ENCODE data around the gene PRPH2. TPM values are rescaled to one million over a fixed set of nuclear protein-coding genes. Genes with fewer than 3 reads are reported as not detected.

PRPH2 gene
- total and polyA plus RNA-seq, 10 of the 15 experiments (the other 5 are each of a cell fraction or from before 2014, with no cell fraction given): 0.08 TPM; not detected in 9

DNA sequence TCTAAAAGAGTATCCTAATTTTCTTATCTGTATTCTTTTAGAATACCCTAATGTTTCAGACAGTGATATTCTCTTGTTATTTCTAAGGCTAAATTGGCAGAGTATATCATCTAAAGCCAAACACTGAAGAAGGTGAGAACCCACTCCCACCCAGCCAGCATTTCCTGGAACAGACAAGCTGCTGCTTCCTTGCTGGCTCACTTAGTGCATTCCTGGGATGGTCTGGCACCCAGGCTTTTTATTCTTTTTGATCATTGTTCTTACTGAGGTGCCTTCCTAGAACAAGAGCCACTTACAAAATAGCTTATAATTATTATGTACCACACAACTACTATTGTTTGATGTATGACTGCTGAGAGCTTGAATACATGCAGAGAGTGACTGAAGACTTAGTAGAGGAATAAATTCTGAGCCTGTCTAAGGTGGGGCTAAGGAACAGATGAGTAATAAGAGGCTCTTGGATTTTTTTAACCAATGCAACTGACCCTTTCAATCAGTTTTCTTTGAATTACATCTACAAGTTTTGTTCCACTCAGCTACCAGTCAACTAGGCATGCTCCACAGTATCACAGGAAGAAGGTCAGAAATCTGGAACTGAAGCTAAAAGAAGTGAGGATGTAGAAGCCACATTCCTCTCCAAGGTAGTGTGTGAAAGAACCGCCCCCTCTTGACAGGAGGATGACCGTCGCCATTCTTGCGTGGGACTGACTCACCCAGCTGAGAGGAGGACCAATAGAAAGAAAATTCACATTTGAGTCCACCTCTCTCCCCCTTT, 30.1 kb downstream of the PRPH2 start:
- H3K4me2 ChIP-seq (ENCODE audit: control insufficient read depth, insufficient read depth): no peak overlapping the region
- H3K36me3 ChIP-seq (ENCODE audit: control insufficient read depth in 2 of 2, insufficient read depth in 2 of 2, low read length in 1 of 2): peaks cover 6 to 22% of the 10 kb centered on the region in 2 experiments; a peak in 3 of 4 replicates
- in situ Hi-C loops (cut with MboI) (no loop called here), intact Hi-C loops (cut with micrococcal nuclease; ENCODE audit: unreplicated experiment) (no loop called here)
- no peak overlapping the region for H2AFZ ChIP-seq (ENCODE audit: control insufficient read depth, low read depth, low read length)
- H3K9me3 ChIP-seq (replicated peaks; ENCODE audit: control insufficient read depth, insufficient read depth, low read length): no peaks in the 10 kb centered on the region
- BruUV-seq (replicated peaks): no TSS peak
- CTCF ChIA-PET: interaction anchor here (0.8 to 4.2 kb wide), 7 partner anchors 13 to 304 kb away, joined by 3 to 19 read pairs (median 3); no protein-coding TSS in a partner anchor
- H3K27me3 ChIP-seq (replicated peaks in 1 of 2; ENCODE audit: control insufficient read depth in 2 of 2, insufficient read depth in 2 of 2, low read length in 1 of 2): no peaks in the 10 kb centered on the region
- H4K20me1 ChIP-seq (ENCODE audit: control insufficient read depth, insufficient read depth): no peaks in the 10 kb centered on the region
- TF ChIP-seq BACH1 (IDR thresholded peaks at IDR 0.05; ENCODE audit: borderline replicate concordance): no peak
- no peak for TF ChIP-seq FOXM1 (IDR thresholded peaks at IDR 0.05; ENCODE audit: low read depth, low read length)
- no peak for TF ChIP-seq IRF4 (IDR thresholded peaks at IDR 0.05; ENCODE audit: low read depth, low read length)
- TF ChIP-seq PML (IDR thresholded peaks at IDR 0.05; ENCODE audit: low read length): no peak
- no peak for TF ChIP-seq TCF12 (IDR thresholded peaks at IDR 0.05; ENCODE audit: low read depth, low read length)
- no peak for TF ChIP-seq YBX1 (IDR thresholded peaks at IDR 0.05)
- TF ChIP-seq SREBF2 (IDR thresholded peaks at IDR 0.05; ENCODE audit: low read length): no peak
- TF ChIP-seq SMAD1 (IDR thresholded peaks at IDR 0.05; ENCODE audit: low read depth, partially characterized antibody): no peak
- TF ChIP-seq CBX5 (IDR thresholded peaks at IDR 0.05; ENCODE audit: low read depth): no peak
- TF ChIP-seq, protein P1, sequence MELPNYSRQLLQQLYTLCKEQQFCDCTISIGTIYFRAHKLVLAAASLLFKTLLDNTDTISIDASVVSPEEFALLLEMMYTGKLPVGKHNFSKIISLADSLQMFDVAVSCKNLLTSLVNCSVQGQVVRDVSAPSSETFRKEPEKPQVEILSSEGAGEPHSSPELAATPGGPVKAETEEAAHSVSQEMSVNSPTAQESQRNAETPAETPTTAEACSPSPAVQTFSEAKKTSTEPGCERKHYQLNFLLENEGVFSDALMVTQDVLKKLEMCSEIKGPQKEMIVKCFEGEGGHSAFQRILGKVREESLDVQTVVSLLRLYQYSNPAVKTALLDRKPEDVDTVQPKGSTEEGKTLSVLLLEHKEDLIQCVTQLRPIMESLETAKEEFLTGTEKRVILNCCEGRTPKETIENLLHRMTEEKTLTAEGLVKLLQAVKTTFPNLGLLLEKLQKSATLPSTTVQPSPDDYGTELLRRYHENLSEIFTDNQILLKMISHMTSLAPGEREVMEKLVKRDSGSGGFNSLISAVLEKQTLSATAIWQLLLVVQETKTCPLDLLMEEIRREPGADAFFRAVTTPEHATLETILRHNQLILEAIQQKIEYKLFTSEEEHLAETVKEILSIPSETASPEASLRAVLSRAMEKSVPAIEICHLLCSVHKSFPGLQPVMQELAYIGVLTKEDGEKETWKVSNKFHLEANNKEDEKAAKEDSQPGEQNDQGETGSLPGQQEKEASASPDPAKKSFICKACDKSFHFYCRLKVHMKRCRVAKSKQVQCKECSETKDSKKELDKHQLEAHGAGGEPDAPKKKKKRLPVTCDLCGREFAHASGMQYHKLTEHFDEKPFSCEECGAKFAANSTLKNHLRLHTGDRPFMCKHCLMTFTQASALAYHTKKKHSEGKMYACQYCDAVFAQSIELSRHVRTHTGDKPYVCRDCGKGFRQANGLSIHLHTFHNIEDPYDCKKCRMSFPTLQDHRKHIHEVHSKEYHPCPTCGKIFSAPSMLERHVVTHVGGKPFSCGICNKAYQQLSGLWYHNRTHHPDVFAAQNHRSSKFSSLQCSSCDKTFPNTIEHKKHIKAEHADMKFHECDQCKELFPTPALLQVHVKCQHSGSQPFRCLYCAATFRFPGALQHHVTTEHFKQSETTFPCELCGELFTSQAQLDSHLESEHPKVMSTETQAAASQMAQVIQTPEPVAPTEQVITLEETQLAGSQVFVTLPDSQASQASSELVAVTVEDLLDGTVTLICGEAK (IDR thresholded peaks at IDR 0.05; ENCODE audit: borderline replicate concordance): no peak
- TF ChIP-seq, protein P2, sequence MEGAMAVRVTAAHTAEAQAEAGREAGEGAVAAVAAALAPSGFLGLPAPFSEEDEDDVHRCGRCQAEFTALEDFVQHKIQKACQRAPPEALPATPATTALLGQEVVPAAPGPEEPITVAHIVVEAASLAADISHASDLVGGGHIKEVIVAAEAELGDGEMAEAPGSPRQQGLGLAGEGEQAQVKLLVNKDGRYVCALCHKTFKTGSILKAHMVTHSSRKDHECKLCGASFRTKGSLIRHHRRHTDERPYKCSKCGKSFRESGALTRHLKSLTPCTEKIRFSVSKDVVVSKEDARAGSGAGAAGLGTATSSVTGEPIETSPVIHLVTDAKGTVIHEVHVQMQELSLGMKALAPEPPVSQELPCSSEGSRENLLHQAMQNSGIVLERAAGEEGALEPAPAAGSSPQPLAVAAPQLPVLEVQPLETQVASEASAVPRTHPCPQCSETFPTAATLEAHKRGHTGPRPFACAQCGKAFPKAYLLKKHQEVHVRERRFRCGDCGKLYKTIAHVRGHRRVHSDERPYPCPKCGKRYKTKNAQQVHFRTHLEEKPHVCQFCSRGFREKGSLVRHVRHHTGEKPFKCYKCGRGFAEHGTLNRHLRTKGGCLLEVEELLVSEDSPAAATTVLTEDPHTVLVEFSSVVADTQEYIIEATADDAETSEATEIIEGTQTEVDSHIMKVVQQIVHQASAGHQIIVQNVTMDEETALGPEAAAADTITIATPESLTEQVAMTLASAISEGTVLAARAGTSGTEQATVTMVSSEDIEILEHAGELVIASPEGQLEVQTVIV (IDR thresholded peaks at IDR 0.05; ENCODE audit: borderline replicate concordance, partially characterized antibody): no peak
- no peak overlapping the region for H3K4me3 ChIP-seq
- FAIRE-seq: no peak
- no peaks in the 10 kb centered on the region for H3K79me2 ChIP-seq (ENCODE audit: control insufficient read depth, insufficient read depth, low read length)
- SMC1A ChIA-PET (ENCODE audit: uncharacterized antibody, unreplicated experiment): interaction anchor here (0.6 to 2.6 kb wide), 12 partner anchors 9 to 987 kb away, joined by 3 to 13 read pairs (median 4); partner anchors contain the start of gene RPL7L1
- H3K27ac ChIP-seq (ENCODE audit: control insufficient read depth, insufficient read depth): no peak overlapping the region
- RAD21 ChIA-PET (ENCODE audit: unreplicated experiment): interaction anchor here (1.2 to 1.3 kb wide), 2 partner anchors 33 to 54 kb away, joined by 3 read pairs; partner anchors contain the start of gene TBCC
- H3K4me1 ChIP-seq (ENCODE audit: control insufficient read depth, insufficient read depth, low read length): no peaks in the 10 kb centered on the region
- ATAC-seq: no peak
- no peak overlapping the region for H3K9ac ChIP-seq (ENCODE audit: control insufficient read depth, insufficient read depth, low read length)
- POLR2A ChIA-PET: interaction anchor here (0.6 kb wide), 1 partner anchor 135 kb away, joined by 4 read pairs; no protein-coding TSS in a partner anchor
- 99% methylated on average over 4 of the region's 4 CpGs for WGBS (ENCODE audit: insufficient coverage, insufficient replicate concordance, low lambda C conversion rate, missing lambda C conversion rate)
- DNase-seq (ENCODE audit: low read depth, low spot score): no peak

Data from GM12878 (cell line).